ENCODE results near the gene TRNT1.

The TRNT1 gene

DNA sequence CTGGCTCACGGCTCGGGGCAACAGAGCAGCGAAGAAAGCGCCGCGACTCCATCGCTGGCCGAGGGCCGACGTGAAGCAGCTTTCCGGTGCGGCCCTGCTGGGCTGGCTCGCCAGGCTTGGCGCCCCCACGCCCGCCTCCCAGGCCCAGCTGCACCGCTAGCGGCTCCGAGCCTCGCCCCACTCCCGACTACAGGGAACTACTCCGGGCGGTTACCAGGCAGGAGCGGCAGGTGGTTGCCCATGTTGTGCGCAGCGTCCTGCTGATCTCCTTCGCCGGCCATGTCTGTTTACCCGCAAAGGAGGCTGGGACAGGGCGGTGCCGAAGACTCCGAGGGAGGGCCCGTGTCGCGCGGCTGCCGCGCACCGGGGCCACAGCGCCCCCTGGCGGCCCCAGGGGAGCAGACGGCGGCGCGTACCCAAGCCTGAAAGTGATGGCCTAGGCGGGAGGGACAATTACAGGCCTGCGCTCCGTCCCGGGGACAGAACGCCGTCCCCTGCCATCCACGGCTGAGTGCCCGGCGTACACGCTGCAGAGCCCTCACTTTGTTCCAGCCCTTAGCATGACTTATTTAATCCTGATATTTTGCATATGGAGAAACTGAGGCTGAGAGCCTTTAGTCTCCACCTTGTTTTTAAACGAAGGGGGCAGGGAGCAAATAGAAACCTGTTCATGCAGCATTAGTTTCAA, 52.8 kb downstream of the TRNT1 start, which contains the start of gene CRBN:
Gene CRBN (minus strand): TSS at position 285 of the 688 bp plus-strand sequence. CDS start 4 bp downstream, at position 281.
- DNase-seq, result peak; percentile 76 to 90 (median 86)

DNA sequence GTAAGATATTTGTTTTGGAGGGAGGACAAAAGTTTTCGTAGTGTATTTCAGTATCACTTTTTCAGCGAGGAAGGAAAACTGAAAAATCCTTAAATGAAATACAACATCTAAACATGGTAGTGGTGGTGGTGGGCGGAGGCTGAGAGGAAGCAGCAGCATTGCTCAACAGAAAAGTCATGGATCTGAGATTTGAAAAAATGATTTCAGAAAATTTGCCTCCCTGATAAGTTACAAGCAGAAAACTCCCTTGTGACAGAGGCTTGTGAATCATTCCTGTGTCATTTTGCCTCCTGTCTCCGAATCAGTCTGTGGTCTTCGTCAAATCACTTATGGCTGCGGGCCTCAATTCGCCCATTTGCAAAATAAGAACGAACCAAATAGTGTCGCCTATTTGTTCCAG, 53.7 kb downstream of the TRNT1 start:
- DNase-seq, result no peak

DNA sequence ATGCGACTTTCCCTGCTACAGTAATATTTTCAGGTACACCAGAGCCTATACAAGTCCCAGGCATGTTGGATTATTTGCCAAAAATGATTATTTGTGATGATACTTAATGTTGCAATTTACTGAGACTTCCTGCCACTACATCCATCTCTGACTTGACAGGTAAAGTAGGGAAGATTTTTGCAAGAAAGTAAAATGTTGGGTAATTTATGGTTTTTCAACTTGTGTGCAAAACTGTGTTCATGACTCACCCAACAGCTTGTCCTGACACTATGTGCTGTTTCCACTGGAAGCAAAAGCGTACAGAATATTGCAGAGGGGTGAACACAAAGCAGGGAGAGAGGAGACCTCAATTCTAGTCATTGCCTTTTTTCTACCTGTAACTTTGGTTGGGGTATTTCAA, 58.1 kb downstream of the TRNT1 start:
- DNase-seq, result no peak

DNA sequence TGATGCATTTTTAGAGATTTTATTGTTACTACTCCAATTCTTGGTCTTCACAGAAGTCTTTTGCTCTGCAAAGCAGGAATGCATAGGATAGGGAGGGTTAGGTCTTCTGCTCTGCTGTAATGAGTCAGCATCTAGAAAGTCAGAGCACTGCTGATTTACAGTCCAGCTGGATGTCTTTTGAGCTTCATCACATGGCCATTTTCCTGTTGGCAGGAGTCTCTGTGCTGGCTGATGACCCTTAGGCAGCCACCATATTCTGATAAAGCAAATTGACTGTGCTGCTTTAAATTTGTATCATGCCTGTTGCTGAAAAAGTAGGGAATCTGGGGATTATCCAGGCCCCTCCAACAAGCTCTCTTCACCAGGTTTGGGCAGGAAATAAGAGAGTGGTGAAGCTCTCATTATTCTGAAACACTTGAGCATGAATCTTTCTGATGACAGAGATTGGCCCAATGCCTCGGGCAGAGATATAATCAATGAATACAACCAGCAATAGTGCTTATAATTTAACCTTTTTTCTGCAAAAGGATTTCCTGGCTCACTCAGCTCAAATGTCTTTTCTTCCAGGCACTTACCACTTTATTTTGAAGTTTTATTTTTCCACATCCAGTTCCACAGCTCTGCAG, 62.5 kb downstream of the TRNT1 start:
- no peak for DNase-seq

DNA sequence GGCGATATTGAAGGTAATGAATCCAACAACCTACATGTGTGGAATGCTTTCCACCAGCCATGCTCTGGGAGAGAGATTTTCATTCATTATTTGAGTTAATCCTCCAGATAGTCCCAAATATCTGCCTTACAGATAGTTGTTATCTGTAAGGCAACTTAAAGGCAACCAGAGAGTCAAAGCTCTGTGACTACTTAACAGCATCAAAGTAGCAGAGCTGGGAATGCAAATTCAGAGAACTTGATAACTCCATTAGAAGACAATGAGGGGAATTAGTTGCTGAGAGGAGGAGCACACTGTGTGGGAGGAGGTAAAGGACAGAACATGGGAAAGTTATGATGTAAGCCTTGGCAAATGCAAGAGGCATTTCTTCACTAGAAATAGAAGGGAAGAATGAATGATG, 63.2 kb downstream of the TRNT1 start:
- DNase-seq, result no peak

DNA sequence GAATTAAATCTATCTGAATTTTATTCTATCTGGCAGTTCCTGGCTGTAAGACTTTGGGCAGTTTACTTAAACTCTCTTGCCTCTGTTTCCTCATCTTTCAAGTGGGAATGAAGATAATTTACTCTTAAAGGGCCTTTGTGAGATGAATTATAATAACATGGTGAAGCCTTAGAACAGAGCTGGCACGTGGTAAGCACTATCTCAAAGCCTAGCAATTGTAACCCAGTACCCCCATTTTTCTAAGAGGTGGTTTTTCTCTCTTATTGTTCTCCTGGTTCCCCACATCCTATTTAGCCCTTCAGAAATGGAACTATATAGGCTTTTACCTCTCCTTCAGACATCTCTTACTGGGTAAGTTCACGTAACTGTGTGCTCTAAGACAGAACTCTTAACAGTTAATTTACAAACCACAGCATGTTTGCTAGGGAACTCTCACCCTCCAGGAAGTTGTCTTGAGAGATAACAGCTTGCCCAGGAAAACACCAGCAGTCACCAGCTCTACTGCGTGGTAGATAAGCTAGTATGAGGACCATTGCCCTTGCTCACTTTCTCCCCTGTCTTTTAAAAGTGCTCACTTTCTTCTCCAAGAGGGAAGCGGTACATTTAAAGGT, 65.0 kb downstream of the TRNT1 start:
- DNase-seq, result peak in 4 of 6 experiments; percentile 5 to 51 (median 28)

DNA sequence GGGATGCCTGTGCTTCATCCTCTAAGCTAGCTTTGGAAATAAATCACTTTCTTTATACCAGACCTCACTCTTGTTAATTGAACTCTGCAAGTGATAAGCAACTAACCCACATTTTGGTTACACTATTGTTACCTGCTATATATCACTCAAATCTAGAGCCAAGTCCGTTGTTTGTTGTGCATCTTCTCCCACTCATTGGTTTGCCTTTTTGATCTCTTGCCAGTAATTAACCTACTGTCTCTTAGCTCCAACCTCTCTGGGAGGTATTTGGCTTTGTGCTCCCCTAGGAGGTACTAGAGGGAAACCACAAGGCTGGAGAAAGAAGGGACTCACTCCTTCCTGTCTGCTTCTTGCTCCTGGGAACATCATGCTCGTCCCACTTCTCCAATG, 65.5 kb downstream of the TRNT1 start:
- DNase-seq, result no peak

DNA sequence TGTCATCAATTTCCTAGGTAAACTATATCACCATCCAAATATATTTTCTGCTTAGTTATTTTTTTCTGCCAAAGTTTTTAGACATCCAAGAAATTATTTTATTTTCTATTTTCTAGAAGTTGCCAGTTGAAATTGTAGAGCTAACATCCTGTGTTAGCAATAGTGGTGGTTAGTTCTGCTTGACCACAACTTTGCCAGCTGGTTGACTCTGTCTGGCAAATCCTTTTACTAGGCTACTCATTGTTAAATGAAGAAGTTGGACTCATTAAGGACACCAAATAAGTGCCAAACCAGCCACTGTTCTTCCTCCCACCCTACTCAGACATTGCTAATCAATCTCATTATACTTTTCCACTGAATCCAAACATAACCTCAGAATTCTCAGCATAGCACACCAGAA, 68.1 kb downstream of the TRNT1 start:
- DNase-seq, result no peak

DNA sequence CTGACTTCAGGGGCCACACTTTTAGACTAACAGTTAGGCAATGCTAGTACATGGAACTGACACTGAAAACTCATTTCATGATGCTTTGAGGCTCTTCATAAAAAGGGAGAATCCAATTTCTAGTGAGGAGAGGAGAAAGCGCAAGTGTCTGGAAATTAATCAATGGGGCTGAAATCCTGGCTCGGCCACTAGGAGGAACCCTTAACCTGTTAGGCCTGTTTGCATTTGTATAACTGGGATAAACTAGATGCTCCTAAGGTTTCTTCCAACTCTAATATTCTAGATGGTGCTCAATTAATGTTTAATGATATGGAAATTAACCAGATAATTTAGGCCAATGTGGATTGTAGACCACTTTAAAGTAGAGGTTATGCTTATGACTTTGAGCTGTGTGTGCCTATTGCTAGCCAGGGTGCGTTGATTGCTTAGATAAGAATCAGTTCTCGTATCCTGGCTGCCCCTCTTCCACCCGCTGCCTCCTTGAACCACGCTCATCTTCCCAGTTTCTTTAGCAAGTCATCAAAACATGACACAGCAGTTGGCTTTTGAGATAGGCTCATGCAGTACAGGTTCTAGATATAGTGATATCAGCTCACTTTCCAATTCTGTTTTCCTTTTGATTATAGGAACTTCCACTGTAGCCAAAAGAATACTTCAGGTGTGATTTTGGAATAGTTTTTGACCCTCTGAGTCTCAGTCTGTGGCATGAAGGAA, 69.6 kb downstream of the TRNT1 start:
- no peak for DNase-seq

All from stimulated activated naive CD4-positive, alpha-beta T cell (primary cell).